Nephron (organoid): ENCODE measurements around the gene LILRA5.

ENCODE experiments used
- H3K27ac Mint-ChIP-seq, 3 experiments: 2 replicates each; pipeline ENCODE4 v1.8.0; 2020; ENCODE audit warnings: mixed read lengths in 3 of 3, mild to moderate bottlenecking in 2 of 3, moderate library complexity in 1 of 3
- H3K27me3 Mint-ChIP-seq: 2 replicates; pipeline ENCODE4 v1.8.0; 2021; ENCODE audit warnings: low read depth, mild to moderate bottlenecking, moderate library complexity, mixed read lengths
- H3K36me3 Mint-ChIP-seq: 2 replicates; pipeline ENCODE4 v1.8.0; 2020; ENCODE audit warnings: low read depth, mixed read lengths
- H3K4me1 Mint-ChIP-seq: 2 replicates; pipeline ENCODE4 v1.8.0; 2020; ENCODE audit warnings: mixed read lengths
- H3K4me3 Mint-ChIP-seq, 3 experiments: 2 replicates each; pipeline ENCODE4 v1.8.0; 2020; ENCODE audit warnings: mild to moderate bottlenecking in 3 of 3, mixed read lengths in 3 of 3, moderate library complexity in 2 of 3
- H3K9me3 Mint-ChIP-seq: 2 replicates; pipeline ENCODE4 v1.8.0; 2020; ENCODE audit warnings: mixed read lengths
- TF ChIP-seq, protein P1 (sequence below), 3 experiments: fragments of 200-600 bp; sonication (generic); IDR thresholded peaks; one replicate each; pipeline ENCODE4 v1.5.0; 2021; ENCODE audit warnings: antibody characterized with exemption in 3 of 3; ENCODE audit not compliant: unreplicated experiment in 3 of 3

LILRA5 gene

DNA sequence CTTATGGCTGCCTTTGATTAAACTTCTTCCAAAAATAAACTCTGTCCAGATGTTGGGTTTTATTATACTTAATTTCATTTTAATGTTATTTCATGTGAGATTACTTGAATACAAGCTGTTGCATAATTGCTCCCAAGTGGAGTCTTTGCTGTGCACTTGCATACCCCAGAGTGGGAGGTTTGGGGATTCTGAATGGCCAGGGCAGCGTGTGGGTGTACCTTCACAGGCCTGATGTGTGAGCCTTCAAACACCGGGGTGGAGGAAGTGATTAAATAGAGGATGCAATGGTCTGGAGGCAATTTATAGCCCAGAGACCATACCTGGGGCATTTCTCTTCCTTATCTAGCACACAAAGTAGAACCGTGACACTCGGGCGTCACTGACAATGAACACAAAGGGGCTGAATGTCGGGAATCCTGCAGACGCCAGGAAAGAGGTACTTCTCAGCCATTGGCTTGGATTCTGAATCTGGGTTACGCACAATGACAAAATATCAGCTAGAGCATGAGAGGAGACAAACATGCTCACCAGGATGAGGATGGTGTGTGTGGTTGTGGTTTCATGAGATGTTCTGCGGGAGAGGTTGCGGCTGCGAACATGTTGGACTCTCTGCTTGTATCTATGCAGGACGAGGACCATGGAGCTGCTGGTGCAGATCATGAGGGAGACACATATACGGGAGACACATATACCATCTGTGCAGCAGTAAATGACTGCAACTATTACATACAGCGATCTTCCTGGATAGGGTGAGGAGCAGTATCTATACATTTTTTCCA lies 7.1 kb upstream of the LILRA5 start:
- TF ChIP-seq, protein P1, sequence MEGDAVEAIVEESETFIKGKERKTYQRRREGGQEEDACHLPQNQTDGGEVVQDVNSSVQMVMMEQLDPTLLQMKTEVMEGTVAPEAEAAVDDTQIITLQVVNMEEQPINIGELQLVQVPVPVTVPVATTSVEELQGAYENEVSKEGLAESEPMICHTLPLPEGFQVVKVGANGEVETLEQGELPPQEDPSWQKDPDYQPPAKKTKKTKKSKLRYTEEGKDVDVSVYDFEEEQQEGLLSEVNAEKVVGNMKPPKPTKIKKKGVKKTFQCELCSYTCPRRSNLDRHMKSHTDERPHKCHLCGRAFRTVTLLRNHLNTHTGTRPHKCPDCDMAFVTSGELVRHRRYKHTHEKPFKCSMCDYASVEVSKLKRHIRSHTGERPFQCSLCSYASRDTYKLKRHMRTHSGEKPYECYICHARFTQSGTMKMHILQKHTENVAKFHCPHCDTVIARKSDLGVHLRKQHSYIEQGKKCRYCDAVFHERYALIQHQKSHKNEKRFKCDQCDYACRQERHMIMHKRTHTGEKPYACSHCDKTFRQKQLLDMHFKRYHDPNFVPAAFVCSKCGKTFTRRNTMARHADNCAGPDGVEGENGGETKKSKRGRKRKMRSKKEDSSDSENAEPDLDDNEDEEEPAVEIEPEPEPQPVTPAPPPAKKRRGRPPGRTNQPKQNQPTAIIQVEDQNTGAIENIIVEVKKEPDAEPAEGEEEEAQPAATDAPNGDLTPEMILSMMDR (IDR thresholded peaks at IDR 0.05; ENCODE audit: unreplicated experiment in 3 of 3): no peak
- H3K9me3 Mint-ChIP-seq: peaks cover 19% of the 10 kb centered on the region
- H3K4me1 Mint-ChIP-seq: no peaks in the 10 kb centered on the region
- H3K36me3 Mint-ChIP-seq: no peaks in the 10 kb centered on the region
- no peak overlapping the region for H3K27ac Mint-ChIP-seq
- peaks cover 13% of the 10 kb centered on the region for H3K27me3 Mint-ChIP-seq
- H3K4me3 Mint-ChIP-seq: no peak overlapping the region

DNA sequence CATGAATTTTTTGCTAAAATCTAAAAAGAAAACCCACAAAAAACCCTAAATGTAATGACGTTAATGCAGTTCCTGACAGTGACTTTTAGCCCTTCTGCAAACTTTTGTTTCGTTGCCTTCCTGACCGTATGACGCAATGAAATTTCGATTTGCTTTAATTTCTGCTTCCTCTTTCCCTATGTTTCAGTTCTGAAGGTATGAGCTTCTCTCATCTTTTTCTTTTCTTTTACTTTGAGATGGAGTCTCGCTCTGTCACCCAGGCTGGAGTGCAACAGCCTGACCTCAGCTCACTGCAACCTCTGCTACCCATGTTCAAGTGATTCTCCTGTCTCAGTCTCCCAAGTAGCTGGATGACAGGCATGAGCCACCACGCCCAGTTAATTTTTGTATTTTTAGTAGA lies 6.1 kb upstream of the LILRA5 start:
- H3K9me3 Mint-ChIP-seq: peaks cover 19% of the 10 kb centered on the region
- H3K4me3 Mint-ChIP-seq: no peak overlapping the region
- TF ChIP-seq, protein P1 (IDR thresholded peaks at IDR 0.05; ENCODE audit: unreplicated experiment in 3 of 3): no peak
- H3K27me3 Mint-ChIP-seq: peaks cover 10% of the 10 kb centered on the region
- no peak overlapping the region for H3K27ac Mint-ChIP-seq
- H3K4me1 Mint-ChIP-seq: no peaks in the 10 kb centered on the region
- H3K36me3 Mint-ChIP-seq: no peaks in the 10 kb centered on the region

DNA sequence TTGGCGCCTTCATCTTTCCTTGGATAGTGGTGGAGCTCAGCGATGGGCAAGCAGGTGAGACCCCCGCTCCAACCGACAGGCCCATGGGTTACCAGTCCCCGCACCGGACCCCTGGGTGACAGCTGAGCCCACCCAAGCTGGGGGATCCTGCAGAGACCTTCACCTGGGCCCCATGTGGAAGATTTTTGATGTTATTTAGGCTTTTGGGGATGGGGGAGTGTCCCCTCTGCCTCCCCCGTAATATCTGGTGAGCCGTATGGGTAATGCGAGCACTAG lies 4.9 kb upstream of the LILRA5 start:
- Mint-ChIP-seq H3K4me1 (no peaks in the 10 kb centered on the region), H3K27ac (no peak overlapping the region), H3K27me3 (peaks cover 15% of the 10 kb centered on the region), H3K4me3 (no peak overlapping the region), H3K9me3 (peaks cover 19% of the 10 kb centered on the region), H3K36me3 (no peaks in the 10 kb centered on the region)
- TF ChIP-seq, protein P1 (IDR thresholded peaks at IDR 0.05; ENCODE audit: unreplicated experiment in 3 of 3): no peak

DNA sequence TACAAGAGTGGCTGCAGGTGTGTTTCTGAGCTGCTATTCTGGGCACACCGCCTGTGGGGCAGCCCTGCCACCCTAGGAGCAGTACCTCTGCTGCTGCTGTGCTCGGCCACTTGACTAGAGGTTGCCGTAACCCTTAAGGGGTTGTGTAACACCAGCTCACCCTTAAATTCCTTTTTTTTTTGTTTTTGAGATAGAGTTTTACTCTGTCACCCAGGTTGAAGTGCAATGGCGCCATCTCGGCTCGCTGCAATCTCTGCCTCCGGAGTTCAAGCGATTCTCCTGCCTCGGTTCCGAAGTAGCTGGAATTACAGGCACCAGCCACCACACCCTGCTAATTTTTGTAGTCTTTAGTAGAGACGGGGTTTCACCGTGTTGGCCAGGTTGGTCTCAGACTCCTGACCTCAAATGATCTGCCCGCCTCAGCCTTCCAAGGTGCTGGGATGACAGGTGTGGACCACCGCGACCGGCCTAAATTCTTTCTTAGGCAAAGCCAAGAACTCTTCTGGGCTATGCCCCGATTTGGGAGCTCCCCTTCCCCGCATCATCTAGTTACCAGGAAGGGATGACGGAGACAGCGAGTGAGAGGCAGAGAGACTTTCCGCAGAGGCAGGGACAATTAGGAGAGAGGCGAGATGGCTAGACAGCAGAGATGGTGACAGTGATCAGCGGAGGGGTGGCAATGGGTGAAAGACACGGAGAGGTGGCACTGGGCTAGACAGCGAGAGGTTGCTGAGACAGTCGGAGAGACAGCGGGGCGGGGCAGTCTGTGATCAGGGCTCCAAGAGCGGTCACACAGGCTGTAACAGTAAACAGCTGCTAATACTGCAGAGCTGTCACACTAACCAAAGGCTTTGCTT lies 4.4 kb upstream of the LILRA5 start:
- TF ChIP-seq, protein P1 (IDR thresholded peaks at IDR 0.05; ENCODE audit: unreplicated experiment in 3 of 3): no peak
- H3K4me1 Mint-ChIP-seq: no peaks in the 10 kb centered on the region
- peaks cover 19% of the 10 kb centered on the region for H3K9me3 Mint-ChIP-seq
- H3K27me3 Mint-ChIP-seq: peaks cover 18% of the 10 kb centered on the region
- H3K27ac Mint-ChIP-seq: no peak overlapping the region
- no peaks in the 10 kb centered on the region for H3K36me3 Mint-ChIP-seq
- H3K4me3 Mint-ChIP-seq: no peak overlapping the region

DNA sequence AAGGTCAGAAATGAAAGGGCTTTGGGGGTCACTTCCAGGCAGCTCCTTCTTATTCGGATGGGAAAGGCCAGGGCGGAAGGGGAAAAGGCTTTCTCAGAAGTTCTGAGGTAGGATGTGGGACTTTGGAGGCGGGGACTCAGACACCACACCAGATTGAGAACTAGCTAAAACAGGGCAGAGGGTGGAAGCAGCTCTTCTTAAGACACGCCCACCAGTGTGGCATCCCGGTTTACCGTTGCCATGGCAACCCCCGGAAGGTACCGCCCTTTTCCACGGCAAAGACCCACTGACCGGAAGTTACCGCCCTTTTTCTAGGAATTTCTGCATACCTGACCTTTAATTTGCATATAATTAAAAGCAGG lies 3.8 kb upstream of the LILRA5 start:
- Mint-ChIP-seq H3K36me3 (no peaks in the 10 kb centered on the region), H3K27ac (no peak overlapping the region), H3K9me3 (peaks cover 14% of the 10 kb centered on the region), H3K4me3 (no peak overlapping the region), H3K4me1 (no peaks in the 10 kb centered on the region), H3K27me3 (peaks cover 18% of the 10 kb centered on the region)
- TF ChIP-seq, protein P1 (IDR thresholded peaks at IDR 0.05; ENCODE audit: unreplicated experiment in 3 of 3): no peak
